Endothelial cell of umbilical vein (primary cell): ENCODE results near the gene CMTM4. TPM values are rescaled to one million over a fixed set of nuclear protein-coding genes. Genes with fewer than 3 reads are reported as not detected.

Experiments
- BruUV-seq: library from RNA; stranded (reverse); fragments of 400-500 nt; replicated peaks from 2 replicates; lab custom pipeline; 2021; lab: Mats Ljungman, UMichigan
- CTCF ChIA-PET: fragments of 300-600, 350-600 bp; sonication (Branson Sonifier 250); formaldehyde crosslinking; loops from one replicate; lab custom pipeline; 2021; ENCODE audit warnings: antibody characterized with exemption, inconsistent platforms; lab: Charles Lee
- POLR2A ChIA-PET: fragments of 300-600, 350-600 bp; sonication (Branson Sonifier 250); formaldehyde crosslinking; loops from one replicate; lab custom pipeline; 2021; ENCODE audit warnings: antibody characterized with exemption, inconsistent platforms; lab: Charles Lee
- DNase-seq: peaks from one replicate; pipeline ENCODE4 v3.0.0-alpha.2; 2011; ENCODE audit warnings: low read depth, low spot score
- FAIRE-seq: peaks from 2 replicates; lab custom pipeline; 2011; peaks lifted over from hg19 to GRCh38; lab: Jason Lieb, UNC
- H2AFZ ChIP-seq: 2 replicates; pipeline ENCODE4 v1.6.0; 2012; ENCODE audit warnings: low read depth, low read length, control low read depth, inconsistent platforms
- H3K27ac ChIP-seq: 2 replicates; pipeline ENCODE4 v1.5.1; 2011; ENCODE audit warnings: low read depth, mild to moderate bottlenecking, control low read depth, low read length, moderate library complexity; ENCODE audit not compliant: insufficient read depth
- H3K27me3 ChIP-seq, 2 experiments: 2 replicates each; pipeline versions ENCODE4 v1.6.0 to v1.6.1; 2011; ENCODE audit warnings: low read length in 2 of 2, mixed read lengths in 1 of 2; ENCODE audit not compliant: control insufficient read depth in 2 of 2, insufficient read depth in 2 of 2
- H3K36me3 ChIP-seq, 2 experiments: 2 replicates in 1 of 2; 3 replicates in 1 of 2; pipeline ENCODE4 v1.5.1; 2011; ENCODE audit warnings: low read length in 2 of 2, mild to moderate bottlenecking in 1 of 2, moderate library complexity in 1 of 2; ENCODE audit not compliant: control insufficient read depth in 2 of 2, insufficient read depth in 2 of 2; ENCODE audit errors: extremely low read depth in 1 of 2
- H3K4me1 ChIP-seq: 3 replicates; pipeline ENCODE4 v1.5.1; 2011; ENCODE audit warnings: mild to moderate bottlenecking, low read length; ENCODE audit not compliant: control insufficient read depth, insufficient read depth; ENCODE audit errors: extremely low read depth
- H3K4me2 ChIP-seq: 2 replicates; pipeline ENCODE4 v1.6.1; 2011; ENCODE audit warnings: low read length, control low read depth, mixed read lengths; ENCODE audit not compliant: insufficient read depth
- H3K4me3 ChIP-seq, 3 experiments: fragments of 200-600 bp in 1 of 3; sonication (generic), shearing (Covaris generic) in 1 of 3; replicated peaks in 1 of 3; 2 replicates each; pipeline ENCODE4 v1.5.1; 2011 to 2016; ENCODE audit warnings: control low read depth in 3 of 3, low read length in 3 of 3, mild to moderate bottlenecking in 2 of 3, inconsistent platforms in 1 of 3, low read depth in 1 of 3, moderate library complexity in 1 of 3; ENCODE audit not compliant: insufficient read depth in 1 of 3
- H3K79me2 ChIP-seq: 2 replicates; pipeline ENCODE4 v1.6.0; 2012; ENCODE audit warnings: low read length, inconsistent platforms; ENCODE audit not compliant: control insufficient read depth, insufficient read depth
- H3K9ac ChIP-seq: replicated peaks from 2 replicates; pipeline ENCODE3; 2011; ENCODE audit warnings: low read length, control low read depth; ENCODE audit not compliant: insufficient read depth; ENCODE audit errors: extremely low read depth
- H3K9me1 ChIP-seq: replicated peaks from 3 replicates; pipeline ENCODE4 v1.6.0; 2011; ENCODE audit warnings: mild to moderate bottlenecking, low read length; ENCODE audit not compliant: control insufficient read depth, insufficient read depth; ENCODE audit errors: extremely low read depth
- H3K9me3 ChIP-seq: replicated peaks from 2 replicates; pipeline ENCODE4 v1.5.1; 2012; ENCODE audit warnings: low read length, inconsistent platforms; ENCODE audit not compliant: control insufficient read depth, insufficient read depth
- H4K20me1 ChIP-seq: replicated peaks from 2 replicates; pipeline ENCODE3; 2011; ENCODE audit warnings: mild to moderate bottlenecking, low read length; ENCODE audit not compliant: control insufficient read depth, insufficient read depth; ENCODE audit errors: extremely low read depth
- CTCF ChIP-seq, 2 donors: IDR thresholded peaks; 1 replicate in 1 of 2; 2 replicates in 1 of 2; pipeline ENCODE4 v1.5.1; 2011; ENCODE audit warnings: low read length in 2 of 2, mild to moderate bottlenecking in 2 of 2, moderate library complexity in 2 of 2, control low read depth in 1 of 2, inconsistent platforms in 1 of 2, low read depth in 1 of 2; ENCODE audit not compliant: insufficient read depth in 1 of 2; ENCODE audit errors: extremely low read depth in 1 of 2
- EZH2 ChIP-seq: IDR thresholded peaks from 2 replicates; pipeline ENCODE4 v1.6.1; 2012; ENCODE audit warnings: borderline replicate concordance, low read depth, mild to moderate bottlenecking, moderate library complexity, low read length, inconsistent platforms; ENCODE audit not compliant: severe bottlenecking
- FOS ChIP-seq: IDR thresholded peaks from 2 replicates; pipeline ENCODE4 v1.6.1; 2011; ENCODE audit warnings: mild to moderate bottlenecking, low read length, moderate library complexity, borderline replicate concordance; ENCODE audit not compliant: insufficient read depth
- GATA2 ChIP-seq: IDR thresholded peaks from 2 replicates; pipeline ENCODE4 v1.7.0; 2011; ENCODE audit warnings: low read depth, mild to moderate bottlenecking, moderate library complexity, mixed read lengths, low read length; ENCODE audit not compliant: insufficient read length, insufficient read depth
- JUN ChIP-seq: IDR thresholded peaks from 2 replicates; pipeline ENCODE4 v1.6.1; 2011; ENCODE audit warnings: borderline replicate concordance, low read depth; ENCODE audit not compliant: insufficient read length, insufficient read depth
- MAX ChIP-seq: IDR thresholded peaks from 2 replicates; pipeline ENCODE4 v1.6.1; 2011; ENCODE audit not compliant: insufficient read depth, insufficient read length
- MYC ChIP-seq: IDR thresholded peaks from one replicate; pipeline ENCODE4 v1.6.1; 2011; ENCODE audit warnings: mild to moderate bottlenecking, low read depth, low read length
- POLR2A ChIP-seq: IDR thresholded peaks from 2 replicates; pipeline ENCODE4 v1.6.1; 2012; ENCODE audit warnings: low read depth, mild to moderate bottlenecking, control low read depth, low read length
- POLR2AphosphoS5 ChIP-seq: IDR thresholded peaks from 2 replicates; pipeline ENCODE4 v1.6.1; 2012; ENCODE audit warnings: low read depth, mild to moderate bottlenecking, control low read depth, low read length, moderate library complexity; ENCODE audit not compliant: insufficient read depth
- dilution Hi-C: fragments of 300-500 bp; cut with MboI; formaldehyde crosslinking; loops from one replicate; pipeline ENCODE4 v1.15.0; 2019; ENCODE audit warnings: low sequenced_read_pairs; ENCODE audit not compliant: extremely low pct_ligation_motif_present
- intact Hi-C: fragments of 100-400 bp; cut with micrococcal nuclease; formaldehyde crosslinking; loops from one replicate; pipeline ENCODE4 v1.10.0; 2022
- polyA plus RNA-seq, 4 experiments: library from polyadenylated mRNA; depleted of rRNA in 3 of 4; stranded (reverse) in 3 of 4; unstranded in 1 of 4; fragments of >200 nt; gene quantifications; 2 replicates each; pipeline versions ENCODE4 v1.2.1 to v1.2.3, GENCODE V29; 2011 to 2012; ENCODE audit warnings: missing spikeins in 1 of 4
- total RNA-seq: library from RNA; stranded (reverse); gene quantifications from 2 replicates; pipeline ENCODE4 v1.2.3, GENCODE V29; 2021

The CMTM4 gene
- total and polyA plus RNA-seq, 2 donors (not counting 3 experiments of a cell fraction or from before 2014, with no cell fraction given), result 9.0 to 10.7 TPM

DNA sequence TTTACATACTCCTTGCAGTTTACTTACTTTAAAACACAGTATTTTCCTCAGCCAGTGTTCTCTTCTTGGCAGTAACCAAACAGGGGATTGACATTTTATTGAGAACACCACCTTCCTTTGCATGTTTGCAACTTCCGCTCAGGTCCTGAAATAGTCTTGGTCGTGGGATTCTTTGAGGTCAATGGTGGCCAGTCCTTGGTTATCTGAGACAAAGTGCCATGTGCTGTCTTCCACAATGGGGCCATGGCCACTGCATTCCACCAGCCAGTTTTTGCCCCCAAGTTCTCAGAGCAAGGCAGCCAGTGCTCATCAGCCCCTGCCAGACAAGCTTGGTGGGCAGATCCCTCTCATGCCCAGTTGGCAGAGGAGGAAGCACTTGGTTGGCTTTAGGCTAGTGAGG is 22.9 kb downstream of the CMTM4 start:
- dilution Hi-C loops, result no loop called here
- no peaks in the 10 kb centered on the region for H4K20me1 ChIP-seq
- no peak overlapping the region for H3K4me3 ChIP-seq
- DNase-seq (no peak), FAIRE-seq (no peak)
- H3K4me1 ChIP-seq, result no peaks in the 10 kb centered on the region
- BruUV-seq, result no TSS peak
- H3K4me2 ChIP-seq, result no peak overlapping the region
- no peaks in the 10 kb centered on the region for H3K9me3 ChIP-seq
- H3K9me1 ChIP-seq, result no peaks in the 10 kb centered on the region
- POLR2A ChIA-PET, result no interaction called here
- intact Hi-C loops, result no loop called here
- no peaks in the 10 kb centered on the region for H3K79me2 ChIP-seq
- no peaks in the 10 kb centered on the region for H3K36me3 ChIP-seq
- H2AFZ ChIP-seq, result no peak overlapping the region
- CTCF ChIA-PET, result interaction anchor here (0.6 to 1.7 kb wide), 5 partner anchors 10 to 84 kb away, joined by 3 to 5 read pairs (median 3); no protein-coding TSS in a partner anchor
- no peak overlapping the region for H3K9ac ChIP-seq
- H3K27me3 ChIP-seq, result no peaks in the 10 kb centered on the region
- TF ChIP-seq POLR2AphosphoS5, result no peak
- TF ChIP-seq MYC, result no peak
- TF ChIP-seq POLR2A, result no peak
- no peak for TF ChIP-seq CTCF (IDR thresholded peaks at IDR 0.05; ENCODE audit: extremely low read depth in 1 of 2, insufficient read depth in 1 of 2, low read depth in 1 of 2, low read length in 2 of 2)
- TF ChIP-seq EZH2, result no peak
- no peak for TF ChIP-seq MAX
- TF ChIP-seq FOS, result no peak
- no peak for TF ChIP-seq GATA2
- no peak for TF ChIP-seq JUN
- H3K27ac ChIP-seq, result no peak overlapping the region
